ELF-1 (cell line): Measurements from ENCODE around the gene DYSF.
A peak's percentile ranks its signal among the peaks of the same experiment; 100 is the strongest.

Experiments used
- DNase-seq: peaks from one replicate; pipeline ENCODE4 v3.0.0-alpha.2; 2016; ENCODE audit warnings: low read depth, low spot score

Gene DYSF

DNA sequence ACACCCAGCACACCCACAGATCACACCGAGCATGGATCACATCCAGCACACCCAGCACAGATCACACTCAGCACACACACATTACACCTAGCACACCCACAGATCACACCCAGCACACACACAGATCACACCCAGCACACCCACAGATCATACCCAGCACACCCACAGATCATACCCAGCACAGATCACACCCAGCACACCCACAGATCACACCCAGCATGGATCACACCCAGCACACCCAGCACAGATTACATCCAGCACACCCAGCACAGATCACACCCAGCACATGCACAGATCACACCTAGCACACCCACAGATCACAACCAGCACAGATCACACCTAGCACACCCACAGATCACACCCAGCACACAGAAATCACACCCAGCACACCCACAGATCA, 118.6 kb downstream of the DYSF start:
- DNase-seq = no peak

DNA sequence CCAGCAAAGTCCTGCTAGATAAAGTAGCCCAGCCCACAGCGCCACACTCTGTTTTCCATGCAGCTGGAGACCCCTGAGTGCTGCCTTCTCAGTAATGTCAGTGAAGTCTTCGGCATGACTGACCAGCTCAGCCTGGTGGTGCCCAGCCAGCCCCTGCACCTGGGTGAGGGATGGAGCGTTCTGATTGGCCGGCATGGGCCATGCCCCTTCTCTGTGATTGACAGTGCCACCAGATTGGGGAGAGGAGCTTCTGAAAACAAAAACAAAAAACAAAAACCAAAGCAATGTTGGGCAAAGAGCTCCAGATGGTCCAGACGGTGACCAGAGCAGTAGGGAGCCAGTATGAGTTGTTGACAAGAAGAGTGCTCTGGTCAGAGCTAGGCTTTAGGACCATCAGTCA, 122.6 kb downstream of the DYSF start:
- DNase-seq = no peak

DNA sequence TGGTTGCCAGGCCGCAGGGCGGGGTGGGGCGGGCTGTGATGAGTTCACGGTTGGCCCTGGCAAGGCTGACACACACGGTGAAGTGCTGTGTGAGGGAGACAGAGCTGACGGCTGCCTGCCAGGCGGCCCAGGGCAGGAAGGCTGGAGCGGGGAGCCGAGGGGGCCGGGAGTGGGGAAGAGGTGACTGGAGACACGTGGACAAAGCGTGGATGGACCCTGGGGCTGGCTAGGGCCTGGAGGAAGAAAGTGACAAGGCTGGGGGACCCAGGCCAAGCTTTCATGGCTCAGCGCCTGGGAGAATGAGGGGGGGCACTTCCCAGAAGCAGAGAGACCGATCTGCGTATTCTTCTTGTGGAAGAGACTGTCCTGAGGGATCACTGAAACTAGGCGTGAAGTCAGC, 123.2 kb downstream of the DYSF start:
- DNase-seq = no peak

DNA sequence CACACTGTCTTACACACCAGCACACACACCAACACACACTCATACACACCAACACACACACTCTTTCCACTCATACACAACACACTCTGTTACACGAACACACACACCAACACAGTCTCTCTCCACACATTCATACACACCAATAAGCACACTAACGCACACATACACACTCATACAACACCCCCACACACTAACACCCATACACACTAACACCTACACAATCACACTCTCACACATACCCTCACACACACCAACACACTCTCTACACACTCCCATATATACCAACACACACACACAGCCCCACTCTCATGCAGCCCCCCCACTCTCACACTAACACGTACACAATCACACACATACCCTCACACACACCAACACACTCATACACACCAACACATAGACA, 123.8 kb downstream of the DYSF start:
- DNase-seq = no peak

DNA sequence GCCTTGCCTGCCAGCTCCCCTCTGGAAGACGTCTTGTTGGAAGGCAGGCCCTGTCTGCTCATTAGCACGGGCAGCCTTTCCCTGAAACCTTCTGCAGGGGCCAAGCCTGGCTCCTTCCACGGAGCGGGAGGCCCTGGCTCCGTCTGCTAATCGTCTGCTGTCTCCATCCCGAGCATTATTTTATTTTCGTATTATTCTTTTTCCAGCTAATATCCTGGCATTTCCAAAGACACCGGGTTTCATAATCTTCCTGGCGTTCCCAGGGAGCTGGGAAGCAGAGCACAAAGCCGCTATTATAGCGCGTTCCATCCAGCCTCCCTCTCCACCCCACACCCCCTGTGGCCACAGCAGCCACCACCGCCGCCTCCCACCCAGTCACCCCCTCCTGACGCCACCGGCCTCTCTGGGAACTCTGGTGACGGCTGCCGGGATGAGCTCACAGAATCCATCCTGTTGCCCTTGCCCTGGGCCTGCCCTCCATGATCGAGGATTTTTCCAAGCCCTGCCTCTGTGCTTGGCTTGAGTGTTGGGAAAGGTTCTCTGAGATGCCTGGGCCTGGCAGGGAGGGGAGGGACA, 125.5 kb downstream of the DYSF start:
- DNase-seq = no peak

DNA sequence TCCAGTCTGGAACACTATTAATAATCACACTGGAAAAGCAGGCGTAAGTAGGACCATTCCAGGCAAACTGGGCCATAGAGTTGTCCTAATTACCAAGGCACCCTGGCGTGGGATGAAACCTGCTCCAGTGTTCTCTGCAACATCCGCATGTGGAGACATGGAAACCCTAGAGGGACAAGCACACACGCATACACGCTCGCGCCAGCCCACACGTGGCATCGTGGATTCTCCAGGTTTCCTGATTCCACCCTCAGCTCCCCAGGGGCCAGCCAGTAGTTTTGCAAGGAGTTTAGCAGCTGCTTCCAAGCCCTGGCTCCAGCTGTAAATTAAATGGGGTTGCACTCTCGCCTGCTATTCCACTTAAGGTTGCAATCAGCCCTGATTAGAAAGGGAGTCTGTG, 127.7 kb downstream of the DYSF start:
- DNase-seq = no peak

DNA sequence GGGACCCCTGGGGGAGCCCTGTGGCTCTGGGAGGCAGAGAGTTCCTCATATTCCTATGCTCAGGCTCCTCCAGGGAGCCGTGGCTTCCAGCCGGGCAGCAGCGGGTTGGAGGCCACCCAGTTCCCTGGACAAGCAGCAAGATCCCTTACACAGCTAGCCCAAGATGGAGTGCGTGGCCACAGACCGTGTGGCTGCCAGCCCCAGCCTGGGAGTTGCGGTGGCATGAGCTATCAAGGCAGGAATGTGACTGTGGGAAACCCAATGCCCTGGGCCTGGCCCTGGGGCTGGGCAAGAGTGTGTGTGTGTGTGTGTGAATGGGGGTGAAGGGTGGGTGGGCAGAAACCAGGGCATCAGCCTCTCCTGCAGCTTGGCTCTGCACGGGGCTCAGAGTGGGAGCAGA, 130.5 kb downstream of the DYSF start:
- DNase-seq = no peak

DNA sequence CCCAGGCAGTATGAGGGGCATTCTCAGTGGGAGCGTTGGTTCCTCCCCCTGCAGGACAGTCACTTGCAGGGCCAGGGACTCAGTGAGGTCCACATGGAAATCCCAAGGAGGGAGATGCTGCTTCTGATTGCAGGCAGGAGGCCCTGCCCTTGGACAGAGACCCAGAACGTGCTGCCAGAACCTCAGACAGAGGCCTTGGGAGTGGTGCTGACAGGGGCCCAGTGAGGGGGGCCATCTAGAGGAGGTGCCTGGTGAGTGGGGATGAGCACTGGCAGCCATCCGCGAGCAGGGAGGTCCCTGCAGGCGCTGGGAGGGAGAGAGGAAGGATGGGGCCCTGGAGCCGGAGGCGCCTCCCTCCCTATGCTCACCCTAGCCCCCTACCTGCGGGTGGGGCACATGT, 133.1 kb downstream of the DYSF start:
- DNase-seq = no peak

DNA sequence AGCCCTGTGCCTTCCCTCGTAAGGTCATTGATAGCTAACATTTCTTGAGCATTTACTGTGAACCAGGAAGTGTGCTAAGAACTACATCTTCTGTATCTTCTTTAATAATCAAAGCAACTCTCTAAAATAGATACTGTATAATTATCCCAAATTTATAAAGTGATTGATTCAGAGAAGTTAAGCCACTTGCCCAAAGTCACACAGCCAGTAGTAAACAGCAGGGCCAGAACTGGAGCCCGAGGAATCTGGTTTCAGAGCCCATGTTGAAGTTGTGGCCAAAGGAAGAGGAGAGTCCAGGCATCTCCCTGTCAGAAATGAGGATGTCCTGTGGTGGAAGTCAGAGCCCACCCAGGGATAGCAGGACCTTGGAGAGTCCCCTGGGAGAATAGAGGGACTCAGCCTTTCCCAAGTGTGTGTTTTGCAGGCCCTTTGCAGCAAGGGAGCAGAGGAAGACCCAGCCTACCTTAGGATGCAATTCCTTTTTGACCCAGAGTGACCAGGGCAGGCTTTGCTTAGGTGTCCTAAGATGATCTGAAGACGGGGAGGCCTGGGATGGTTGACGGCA, 134.2 kb downstream of the DYSF start:
- DNase-seq = no peak

DNA sequence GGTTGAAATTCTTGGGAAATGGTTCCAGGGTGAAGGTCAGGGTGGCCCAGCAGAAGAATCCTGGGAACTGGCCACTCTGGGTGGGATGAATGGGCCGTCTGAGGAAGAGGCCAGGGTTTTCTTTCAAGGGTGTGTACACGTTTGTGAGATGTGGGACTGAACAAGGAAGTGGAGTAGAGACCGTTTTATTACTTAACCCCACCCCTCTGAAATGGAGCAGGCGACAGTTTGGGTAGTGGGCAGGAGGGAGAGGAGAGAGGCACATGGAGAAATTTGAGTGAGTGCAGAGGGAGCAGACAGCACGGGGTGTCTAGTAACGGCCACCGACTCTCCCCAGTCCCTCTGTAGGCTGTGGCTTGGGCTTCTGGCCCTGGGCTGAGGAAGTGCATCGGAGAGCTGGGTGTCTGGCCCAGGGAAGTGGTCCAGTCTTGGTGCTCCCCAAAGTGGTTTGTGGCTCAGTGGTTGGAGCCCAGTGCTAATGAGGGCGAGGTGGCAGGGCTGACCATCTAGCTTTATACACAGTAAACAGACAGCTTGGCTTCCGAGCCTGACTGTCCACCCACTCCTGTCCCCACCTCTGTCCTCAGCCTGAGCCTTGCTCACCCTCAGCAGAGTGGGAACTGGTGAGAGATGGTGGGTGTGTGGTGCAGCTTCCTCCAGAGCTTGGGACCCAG, 135.3 kb downstream of the DYSF start:
- no peak for DNase-seq

DNA sequence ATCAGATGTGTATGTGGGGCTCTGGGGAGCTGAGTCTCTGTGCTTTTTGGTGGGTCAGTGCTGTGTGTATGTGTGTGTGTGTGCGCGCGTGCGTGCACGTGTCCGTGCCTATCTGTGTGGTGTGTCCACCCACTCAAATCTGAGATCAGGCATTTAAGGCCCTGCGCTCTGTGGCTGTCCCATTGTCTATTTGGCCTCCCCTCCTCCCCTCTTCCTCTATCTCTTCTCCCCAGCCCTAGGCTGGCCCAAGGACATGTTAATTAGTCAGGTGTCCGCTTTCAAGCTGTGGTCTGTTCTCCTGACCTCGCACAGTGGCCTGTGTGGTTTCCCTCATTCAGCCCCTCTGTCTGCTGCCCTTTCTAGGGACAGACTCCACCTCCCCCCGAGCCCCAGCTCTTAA, 136.4 kb downstream of the DYSF start:
- peak; percentile 65 for DNase-seq

DNA sequence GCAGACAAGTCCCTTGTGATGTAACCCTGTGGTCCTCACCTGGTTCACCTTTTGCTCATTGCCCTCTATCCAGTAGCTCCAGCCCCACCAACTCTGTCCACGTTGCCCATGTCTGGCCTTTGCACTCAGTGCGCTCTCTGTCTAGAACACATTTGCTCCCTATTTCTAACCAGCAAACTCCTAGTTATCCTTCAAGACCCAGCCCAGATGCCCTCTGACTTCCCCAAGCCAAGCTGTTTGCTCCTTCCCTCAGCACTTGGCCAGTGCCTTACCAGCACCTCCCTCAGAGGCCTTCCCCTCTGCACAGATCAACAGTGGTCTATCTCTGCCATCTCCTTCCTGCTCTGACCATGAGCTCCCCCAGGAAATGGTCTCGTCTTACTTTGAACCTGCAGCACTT, 137.7 kb downstream of the DYSF start:
- no peak for DNase-seq

DNA sequence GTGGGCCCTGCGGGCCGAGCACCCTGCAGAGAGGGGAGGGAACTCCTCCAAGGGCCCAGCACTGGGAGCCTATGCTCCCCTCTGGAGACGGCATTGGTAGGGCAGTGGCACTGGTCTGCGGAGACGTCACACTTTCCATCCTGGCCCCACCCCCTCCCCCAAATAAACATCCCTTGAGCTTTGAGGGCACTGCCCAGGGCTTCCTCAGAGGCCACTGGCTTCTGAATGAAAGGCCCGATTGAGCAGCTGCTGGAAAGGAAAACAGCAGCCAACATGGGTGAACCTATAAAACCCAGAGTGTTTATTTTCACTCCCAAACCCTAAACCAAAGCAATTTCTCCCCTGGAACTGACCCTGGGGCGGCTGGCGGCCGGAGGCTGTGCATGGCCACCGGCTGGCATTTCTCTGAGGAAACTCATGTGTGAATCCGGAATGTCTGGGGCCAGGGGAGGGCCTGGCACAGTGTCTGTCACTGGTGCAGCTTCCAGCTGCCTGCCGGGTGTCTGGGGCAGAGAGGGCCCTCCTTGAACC, 138.9 kb downstream of the DYSF start:
- peak; percentile 17 for DNase-seq

DNA sequence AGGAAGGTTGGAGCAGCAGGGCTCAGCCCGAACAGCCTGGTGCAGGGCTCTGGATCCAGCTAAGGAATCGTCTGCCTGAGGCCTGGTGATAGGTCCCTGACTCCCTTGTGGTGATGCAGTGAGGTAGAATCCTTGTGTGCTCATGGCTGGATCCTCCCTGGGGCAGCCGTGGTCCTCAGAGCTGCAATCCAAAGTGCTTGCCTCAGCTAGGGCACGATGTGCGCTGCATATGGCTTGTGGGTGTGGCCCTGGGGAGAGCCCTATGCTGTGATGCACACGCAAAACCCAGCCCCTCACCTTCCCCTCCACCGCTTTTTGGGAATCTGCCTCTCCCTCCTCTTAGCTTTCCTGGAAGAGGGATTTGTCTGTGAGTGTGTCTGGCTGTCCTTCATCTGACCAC, 142.2 kb downstream of the DYSF start:
- DNase-seq = peak; percentile 49

DNA sequence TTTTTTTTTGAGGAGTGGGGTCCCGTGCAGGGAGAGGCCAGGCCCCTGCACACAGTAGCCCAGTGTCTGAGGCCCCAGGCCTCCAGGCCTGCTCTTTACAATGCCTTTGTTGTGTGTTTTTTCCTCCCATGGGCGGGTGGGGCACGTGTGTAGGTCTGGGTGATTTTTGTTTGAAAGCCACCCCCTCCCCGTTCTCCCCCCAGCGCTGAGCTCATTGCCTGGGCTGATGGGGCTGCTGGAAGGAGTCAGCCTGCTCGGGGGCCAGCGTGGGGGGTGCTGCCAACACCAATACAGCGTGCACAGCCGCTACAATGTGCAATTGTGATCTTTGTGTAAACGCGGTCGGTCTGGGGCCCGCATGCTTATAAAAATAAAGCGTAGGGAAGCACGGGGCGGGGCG, 142.7 kb downstream of the DYSF start:
- peak; percentile 32 for DNase-seq

DNA sequence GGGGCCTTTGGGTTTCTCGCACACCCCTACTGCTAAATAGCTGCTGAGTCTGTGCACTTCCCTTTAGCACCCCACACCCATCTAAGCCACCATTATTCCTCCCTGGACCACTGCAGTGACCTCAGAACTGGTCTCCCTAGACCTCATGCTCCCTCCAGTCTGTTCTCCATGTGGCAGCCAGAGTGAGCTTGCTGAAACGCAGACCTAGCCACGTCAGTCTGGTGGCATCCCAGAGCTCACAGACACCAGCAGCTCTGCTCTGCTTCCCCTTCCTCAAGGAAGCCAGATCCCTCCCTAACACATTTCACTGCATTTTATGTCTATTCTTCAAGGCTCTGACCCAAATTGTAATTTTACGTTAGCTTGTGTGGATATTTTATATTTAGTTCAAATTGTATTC, 144.4 kb downstream of the DYSF start:
- DNase-seq = no peak

DNA sequence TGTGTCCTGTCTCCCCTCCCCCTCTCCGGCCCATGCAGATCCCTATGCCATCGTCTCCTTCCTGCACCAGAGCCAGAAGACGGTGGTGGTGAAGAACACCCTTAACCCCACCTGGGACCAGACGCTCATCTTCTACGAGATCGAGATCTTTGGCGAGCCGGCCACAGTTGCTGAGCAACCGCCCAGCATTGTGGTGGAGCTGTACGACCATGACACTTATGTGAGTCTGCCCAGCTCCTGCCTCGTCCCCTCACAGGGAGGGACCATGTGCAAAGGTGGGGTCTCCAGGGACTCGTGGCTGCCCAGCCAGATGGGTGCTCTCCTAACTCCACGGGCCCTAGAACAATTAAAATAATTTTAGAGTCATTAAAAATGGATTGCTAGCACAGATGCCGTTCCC, 145.2 kb downstream of the DYSF start:
- DNase-seq = no peak

DNA sequence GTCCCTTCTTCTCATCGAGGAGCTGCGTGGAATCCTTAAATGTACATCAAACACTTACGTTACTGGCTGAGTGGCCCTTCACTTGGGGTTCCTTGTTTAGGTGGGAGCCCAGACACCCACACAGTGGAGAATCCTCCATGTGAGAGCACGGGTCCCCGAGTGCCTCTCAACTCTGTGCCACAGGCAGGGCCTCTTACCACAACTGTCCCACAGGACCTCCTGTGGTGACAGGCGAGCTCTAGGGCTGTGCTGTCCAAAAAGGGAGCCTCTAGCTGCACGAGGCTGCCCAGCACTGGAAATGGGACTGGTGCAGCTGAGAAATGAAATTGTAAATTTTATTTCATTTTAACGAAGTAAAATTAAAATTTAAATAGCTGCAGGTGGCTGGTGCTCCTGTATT, 145.7 kb downstream of the DYSF start:
- no peak for DNase-seq

DNA sequence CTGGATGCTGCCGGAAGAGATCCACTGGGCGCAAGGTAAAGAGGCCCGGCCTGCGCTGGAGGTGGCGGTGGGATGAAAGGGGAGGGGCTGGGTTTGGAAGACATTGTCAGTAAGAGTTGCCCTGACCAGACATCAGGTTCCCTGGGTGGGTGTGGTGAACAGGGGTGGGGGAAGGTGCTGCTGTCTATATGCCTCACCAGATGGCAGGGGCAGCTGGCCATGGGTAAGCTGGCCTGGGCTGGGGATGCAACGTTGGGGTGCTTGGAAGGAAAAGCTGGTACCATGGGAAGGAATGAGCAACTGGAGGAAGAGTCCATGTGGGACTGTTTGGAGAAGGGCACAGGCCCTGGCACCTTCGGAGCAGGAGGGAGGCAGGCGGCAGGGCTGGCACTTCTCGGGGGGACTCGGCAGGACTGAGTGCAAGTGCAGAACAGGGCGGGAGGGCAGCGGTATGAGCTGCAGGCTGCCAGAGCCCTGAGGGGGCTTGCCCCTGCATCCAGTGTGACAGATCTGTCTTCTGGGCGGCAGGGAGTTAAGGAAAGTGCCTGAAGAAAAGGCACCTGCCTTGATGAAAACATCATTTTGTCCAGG, 146.4 kb downstream of the DYSF start:
- DNase-seq = no peak

DNA sequence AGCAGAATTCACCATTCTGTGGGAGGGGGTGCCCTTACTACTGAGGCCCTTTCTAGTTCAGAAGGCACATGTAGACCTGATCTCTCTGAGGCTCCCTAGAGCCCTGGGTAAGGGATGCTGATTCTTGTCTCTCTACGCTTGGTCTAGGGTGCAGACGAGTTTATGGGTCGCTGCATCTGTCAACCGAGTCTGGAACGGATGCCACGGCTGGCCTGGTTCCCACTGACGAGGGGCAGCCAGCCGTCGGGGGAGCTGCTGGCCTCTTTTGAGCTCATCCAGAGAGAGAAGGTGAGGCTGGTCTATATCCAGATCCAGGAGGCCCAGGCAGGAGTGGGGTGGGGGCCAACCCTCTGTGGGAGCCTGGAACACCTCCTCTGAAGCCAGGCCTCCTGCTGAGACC, 147.2 kb downstream of the DYSF start:
- no peak for DNase-seq

DNA sequence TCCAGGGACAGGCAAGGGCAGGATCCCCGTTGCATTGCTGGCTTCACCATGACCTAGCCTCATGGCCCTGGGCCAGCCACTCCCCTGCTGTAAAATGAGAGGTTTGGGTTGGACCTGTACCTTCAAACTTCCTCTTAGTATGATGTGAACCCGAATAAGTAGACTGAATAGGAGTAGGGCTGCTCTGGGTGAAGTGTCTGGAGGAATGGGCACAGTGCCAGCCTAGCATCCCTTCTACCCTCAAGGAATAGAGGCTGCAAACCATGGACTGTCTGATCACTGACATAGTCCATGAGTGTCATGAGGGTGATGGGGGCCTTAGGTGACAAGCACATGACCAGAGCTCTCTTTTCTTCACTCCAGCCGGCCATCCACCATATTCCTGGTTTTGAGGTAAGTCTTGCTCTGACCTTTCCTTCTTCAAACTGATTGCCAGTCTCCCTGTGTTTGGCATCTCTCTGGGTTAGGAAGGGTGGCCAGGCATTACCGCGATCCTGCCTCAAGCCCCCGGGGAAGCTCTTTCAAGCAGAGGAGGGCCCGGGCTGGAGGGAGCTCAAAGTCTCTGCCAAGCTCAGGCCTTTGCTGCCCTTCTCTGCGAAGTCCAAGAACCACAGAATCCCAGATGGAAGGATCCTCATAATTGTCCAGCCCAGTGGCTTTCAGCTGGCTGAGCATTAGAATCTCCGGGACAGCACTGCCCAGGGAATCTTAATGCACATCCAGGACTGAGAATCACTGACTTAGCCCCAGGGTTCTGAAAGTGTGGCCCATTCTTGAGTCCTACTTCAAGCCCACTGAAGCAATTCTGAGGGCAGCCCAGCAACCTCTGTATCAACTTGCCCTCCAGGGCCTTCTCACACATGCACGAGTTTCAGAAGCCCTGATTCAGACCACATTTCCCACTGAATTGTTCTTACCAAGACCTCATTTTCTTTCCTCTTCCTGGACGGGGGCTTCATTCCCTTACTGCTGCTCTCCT, 148.1 kb downstream of the DYSF start:
- no peak for DNase-seq

DNA sequence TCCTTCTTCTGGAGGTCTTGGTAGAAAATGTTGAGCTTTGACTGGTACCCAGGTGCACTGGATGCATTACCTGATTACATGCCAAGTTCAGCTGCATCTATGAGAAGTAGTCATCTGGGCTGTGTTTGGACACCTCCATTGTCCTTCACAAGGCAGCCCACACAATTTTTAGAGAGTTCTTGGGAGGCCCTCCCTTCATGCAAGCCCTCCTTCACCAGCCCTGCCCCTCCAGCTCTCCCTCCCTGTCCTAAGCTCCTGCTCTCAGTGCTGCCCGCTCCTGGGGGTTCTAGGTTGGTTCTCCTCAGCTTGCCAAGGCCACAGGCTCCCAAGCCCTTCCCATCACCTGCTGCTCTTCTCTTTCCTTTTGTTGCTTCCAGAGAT, 148.7 kb downstream of the DYSF start:
- DNase-seq = no peak
